Measurements from ENCODE around the gene RAP1GAP2.
"Not testable (repeated sequence)": the region's sequence is repeated elsewhere in the genome, so short reads cannot be mapped to it uniquely, and the experiment has no call there.

Gene RAP1GAP2

GRCh38 chr17:2989855-2990254 is 193.6 kb downstream of the RAP1GAP2 start:
- TF ChIP-seq, protein P1, sequence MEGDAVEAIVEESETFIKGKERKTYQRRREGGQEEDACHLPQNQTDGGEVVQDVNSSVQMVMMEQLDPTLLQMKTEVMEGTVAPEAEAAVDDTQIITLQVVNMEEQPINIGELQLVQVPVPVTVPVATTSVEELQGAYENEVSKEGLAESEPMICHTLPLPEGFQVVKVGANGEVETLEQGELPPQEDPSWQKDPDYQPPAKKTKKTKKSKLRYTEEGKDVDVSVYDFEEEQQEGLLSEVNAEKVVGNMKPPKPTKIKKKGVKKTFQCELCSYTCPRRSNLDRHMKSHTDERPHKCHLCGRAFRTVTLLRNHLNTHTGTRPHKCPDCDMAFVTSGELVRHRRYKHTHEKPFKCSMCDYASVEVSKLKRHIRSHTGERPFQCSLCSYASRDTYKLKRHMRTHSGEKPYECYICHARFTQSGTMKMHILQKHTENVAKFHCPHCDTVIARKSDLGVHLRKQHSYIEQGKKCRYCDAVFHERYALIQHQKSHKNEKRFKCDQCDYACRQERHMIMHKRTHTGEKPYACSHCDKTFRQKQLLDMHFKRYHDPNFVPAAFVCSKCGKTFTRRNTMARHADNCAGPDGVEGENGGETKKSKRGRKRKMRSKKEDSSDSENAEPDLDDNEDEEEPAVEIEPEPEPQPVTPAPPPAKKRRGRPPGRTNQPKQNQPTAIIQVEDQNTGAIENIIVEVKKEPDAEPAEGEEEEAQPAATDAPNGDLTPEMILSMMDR (conservative IDR thresholded peaks at IDR 0.05; ENCODE audit: low read depth, low read length), result no peak
- DNase-seq (ENCODE audit: low read depth), result no peak
- H3K4me3 ChIP-seq (ENCODE audit: low read depth, low read length), result no peak overlapping the region

DNA sequence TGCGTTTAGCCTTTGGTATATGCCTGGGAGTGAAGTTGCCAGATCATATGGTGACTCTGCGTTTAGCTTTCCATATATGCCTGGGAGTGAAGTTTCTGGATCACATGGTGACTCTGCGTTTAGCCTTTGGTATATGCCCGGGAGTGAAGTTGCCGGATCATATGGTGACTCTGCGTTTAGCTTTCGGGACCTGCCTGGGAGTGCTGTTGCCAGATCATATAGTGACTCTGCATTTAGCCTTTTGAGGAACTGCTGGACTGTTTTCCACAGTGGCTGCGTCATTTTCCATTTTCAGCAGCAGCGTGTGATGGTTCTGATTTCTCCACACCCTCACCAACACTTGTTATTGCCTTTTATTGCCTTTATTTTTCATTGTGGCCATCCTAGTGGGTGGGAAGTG is 194.2 kb downstream of the RAP1GAP2 start:
- TF ChIP-seq, protein P1 (conservative IDR thresholded peaks at IDR 0.05; ENCODE audit: low read depth, low read length), result no peak
- no peak for DNase-seq (ENCODE audit: low read depth)
- no peak overlapping the region for H3K4me3 ChIP-seq (ENCODE audit: low read depth, low read length)

- DNase-seq (ENCODE audit: low read depth); H3K4me3 ChIP-seq (ENCODE audit: low read depth, low read length): not testable (repeated sequence)
Measured at GRCh38 chr17:2991396-2992180, 195.3 kb downstream of the RAP1GAP2 start.

- TF ChIP-seq, protein P1 (conservative IDR thresholded peaks at IDR 0.05; ENCODE audit: low read depth, low read length), result no peak
- DNase-seq (ENCODE audit: low read depth), result no peak
- H3K4me3 ChIP-seq (ENCODE audit: low read depth, low read length), result no peak overlapping the region
Measured at GRCh38 chr17:2994441-2994840, 198.2 kb downstream of the RAP1GAP2 start.

DNA sequence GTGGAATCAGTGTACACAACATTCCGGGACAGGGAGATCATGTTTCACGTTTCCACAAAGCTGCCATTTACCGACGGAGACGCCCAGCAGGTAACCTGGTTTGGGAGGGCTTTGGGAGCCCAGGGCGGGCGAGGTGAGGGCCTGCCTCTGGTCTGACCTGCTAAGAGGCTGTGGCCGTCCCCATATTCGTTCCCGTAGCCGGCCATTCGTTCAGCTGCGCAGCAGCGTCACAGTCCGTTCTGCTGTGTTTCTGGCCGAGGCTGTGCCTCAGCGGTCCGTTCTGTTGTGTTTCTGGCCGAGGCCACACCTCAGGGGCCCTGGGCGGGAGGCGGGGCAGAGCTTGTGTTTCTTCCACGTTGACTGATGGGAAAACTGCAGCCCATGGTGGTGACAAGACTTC is 199.1 kb downstream of the RAP1GAP2 start:
- TF ChIP-seq, protein P1 (conservative IDR thresholded peaks at IDR 0.05; ENCODE audit: low read depth, low read length), result no peak
- DNase-seq (ENCODE audit: low read depth), result no peak
- no peak overlapping the region for H3K4me3 ChIP-seq (ENCODE audit: low read depth, low read length)

DNA sequence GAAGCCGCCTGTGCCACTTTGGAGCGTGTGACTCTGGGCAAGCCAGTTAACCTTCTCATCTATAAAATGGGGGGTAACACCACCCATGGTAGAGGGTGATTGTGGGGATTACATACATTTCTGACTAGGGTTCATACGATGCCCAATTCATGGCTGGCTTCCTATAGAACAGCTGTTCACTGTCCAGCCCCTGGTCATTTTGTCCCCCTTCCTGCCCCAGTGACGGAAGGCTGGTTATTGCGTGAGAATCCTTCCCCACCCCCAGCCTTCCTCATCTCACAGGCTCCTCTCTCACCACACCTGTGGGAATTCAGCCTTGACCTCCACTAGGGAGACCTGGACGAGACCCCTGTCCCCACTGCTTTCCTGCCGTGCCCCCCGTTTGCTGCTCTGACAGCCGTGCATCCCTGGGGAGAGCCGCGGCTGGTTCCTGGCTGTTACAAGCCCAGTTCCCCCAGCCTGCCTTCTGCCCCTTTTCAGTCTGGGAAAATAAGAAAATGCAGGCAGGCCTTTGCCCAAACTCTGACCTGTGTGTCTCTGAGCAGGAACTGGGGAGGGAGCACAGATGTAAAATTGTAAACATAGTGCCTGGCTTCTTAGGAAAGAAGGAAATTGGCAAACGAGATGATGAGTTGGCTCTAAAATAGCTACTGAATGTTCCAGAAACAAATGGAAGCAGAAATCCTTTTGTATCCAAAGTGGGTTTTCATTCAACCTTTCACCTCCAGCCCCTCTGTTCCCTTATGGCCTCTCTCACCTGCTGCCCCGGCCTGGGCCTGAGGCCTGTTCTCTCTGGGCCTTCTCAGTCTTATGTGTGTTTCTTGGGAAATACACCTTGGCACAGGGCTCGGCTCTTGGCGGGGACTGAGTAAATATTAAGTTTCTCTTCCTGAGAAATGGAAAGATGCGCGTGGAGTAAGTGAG is 199.9 kb downstream of the RAP1GAP2 start:
- H3K4me3 ChIP-seq (ENCODE audit: low read depth, low read length), result no peak overlapping the region
- TF ChIP-seq, protein P1 (conservative IDR thresholded peaks at IDR 0.05; ENCODE audit: low read depth, low read length), result no peak
- no peak for DNase-seq (ENCODE audit: low read depth)

All from choroid plexus epithelial cell (primary cell).